Pancreas (tissue), 10 donors: Measurements from ENCODE around the gene EXOC6. TPM values are rescaled to one million over a fixed set of nuclear protein-coding genes. Genes with fewer than 3 reads are reported as not detected.

Source experiments
- ATAC-seq, 4 donors: fragments of 200-7000 bp; cut with Tn5 transposase; one replicate each; pipeline versions ENCODE4 v1.8.0 to v1.9.1; 2020; ENCODE audit warnings: mild to moderate bottlenecking in 4 of 4, moderate library complexity in 4 of 4
- DNase-seq, 6 donors: peaks; one replicate each; pipeline ENCODE4 v3.0.0-alpha.2; 2020
- FAIRE-seq: peaks from 2 replicates; lab custom pipeline; 2012; peaks lifted over from hg19 to GRCh38; lab: Jason Lieb, UNC
- H3K27ac ChIP-seq, 4 donors: fragments of 200-600 bp; sonication (generic); 1 replicate in 3 of 4; 2 replicates in 1 of 4; pipeline versions ENCODE4 v1.5.0 to v1.8.0; 2020
- H3K27me3 ChIP-seq, 4 donors: fragments of 200-600 bp; one replicate each; pipeline ENCODE4 v1.8.0; 2021
- H3K36me3 ChIP-seq, 3 donors: fragments of 200-600 bp; sonication (generic) in 1 of 3; one replicate each; pipeline versions ENCODE4 v1.5.0 to v1.8.0; 2020 to 2021
- H3K4me1 ChIP-seq, 3 donors: fragments of 200-600 bp; one replicate each; pipeline ENCODE4 v1.8.0; 2021
- H3K4me3 ChIP-seq, 4 donors: fragments of 200-600 bp; sonication (generic) in 2 of 4; one replicate each; pipeline versions ENCODE4 v1.5.0 to v1.8.0; 2020 to 2021
- H3K9me3 ChIP-seq, 4 donors: fragments of 200-600 bp; one replicate each; pipeline ENCODE4 v1.8.0; 2021
- CTCF ChIP-seq, 4 donors: fragments of 200-600 bp; sonication (generic) in 3 of 4; IDR thresholded peaks; one replicate each; pipeline versions ENCODE4 v1.5.0 to v1.8.0; 2021; ENCODE audit warnings: antibody characterized with exemption in 4 of 4
- WGBS, 2 donors: extraction: QIAGEN DNeasy Blood & Tissue Kit; methylation state at CpG; one replicate each; pipeline ENCODE4 v1.1.7; 2013; 5-methylcytosine and 5-hydroxymethylcytosine counted together
- intact Hi-C, 3 donors: fragments of 100-400 bp; cut with DNase I; formaldehyde crosslinking; loops; one replicate each; pipeline versions ENCODE4 v1.11.1 to v1.14.2; 2022
- polyA plus RNA-seq, 2 donors: library from polyadenylated mRNA; stranded (reverse); fragments of 200-250 nt; gene quantifications; one replicate each; pipeline ENCODE4 v1.2.3, GENCODE V29; 2013
- total RNA-seq, 6 donors: library from RNA; stranded (reverse); fragmentation: NEBNext Ultra II Directional in 4 of 6; extraction: Animal tissue kit (Norgen Biotek cat#: 25700) in 4 of 6; gene quantifications; one replicate each; pipeline versions ENCODE4 v1.2.1 to v1.2.4, GENCODE V29; 2021 to 2023
- donor health status: healthy with polysubstance abuse.
- donor health status: DM: no; HTN: no; CAD: no; lungs with moderate emphysema.
- donor health status: DM: no; HTN: no; CAD: no.
- donor health status: control.
- donor health status: control.
- donor health status: Bipolar disorder and iron deficiency.
- donor health status: DM: yes; HTN: yes; CAD: no.
- donor health status: DM: no; HTN: no; CAD: no.
- donor health status: DM: no; HTN: no; CAD: no.
- donor health status: DM: yes; HTN: yes; CAD: no.

Gene EXOC6
- total and polyA plus RNA-seq, 8 donors: 4.2 to 10.3 (median 7.3) TPM

GRCh38 chr10:93103953-93104352 is 255.6 kb downstream of the EXOC6 start:
- Histone ChIP-seq H3K27ac (no peak overlapping the region), H3K27me3 (no peaks in the 10 kb centered on the region), H3K4me1 (no peaks in the 10 kb centered on the region), H3K9me3 (peaks cover 0 to 3% (median 0%) of the 10 kb centered on the region in 4 donors), H3K36me3 (no peaks in the 10 kb centered on the region), H3K4me3 (no peak overlapping the region)
- no peak for FAIRE-seq
- no peak for ATAC-seq
- WGBS, 2 donors: 45 to 68% methylated on average over 1 of the region's 1 CpG
- DNase-seq: no peak
- intact Hi-C loops: no loop called here
- TF ChIP-seq CTCF (IDR thresholded peaks at IDR 0.05): no peak

- no peaks in the 10 kb centered on the region for H3K27me3 ChIP-seq
- no peak overlapping the region for H3K4me3 ChIP-seq
- WGBS, 2 donors: 23 to 28% methylated on average over 2 of the region's 2 CpGs
- FAIRE-seq (no peak), DNase-seq (no peak), ATAC-seq (no peak)
- peaks cover 0 to 3% (median 0%) of the 10 kb centered on the region in 4 donors for H3K9me3 ChIP-seq
- H3K36me3 ChIP-seq: no peaks in the 10 kb centered on the region
- H3K27ac ChIP-seq: no peak overlapping the region
- intact Hi-C loops: no loop called here
- no peak for TF ChIP-seq CTCF (IDR thresholded peaks at IDR 0.05)
- no peaks in the 10 kb centered on the region for H3K4me1 ChIP-seq
Observed at GRCh38 chr10:93106631-93107072, 258.3 kb downstream of the EXOC6 start.

Other genes with a start within 250 kb of the EXOC6 start
- gene HHEX, start 158.6 kb upstream of the EXOC6 start, total RNA-seq: 10 to 100 TPM; 17.6 to 29.1 (median 20.5) TPM
- 10 to 100 TPM; 38.2 to 71.2 TPM for gene HHEX, start 158.6 kb upstream of the EXOC6 start, polyA plus RNA-seq
- gene CYP26C1, start 212.3 kb downstream of the EXOC6 start, total RNA-seq: under 1 TPM in 5 of 6 donors, not detected in 1; 0.08 to 0.17 (median 0.09) TPM
- under 1 TPM; 0.04 to 0.05 TPM for gene CYP26C1, start 212.3 kb downstream of the EXOC6 start, polyA plus RNA-seq
- not detected for gene CYP26A1, start 225.4 kb downstream of the EXOC6 start, total RNA-seq
- gene CYP26A1, start 225.4 kb downstream of the EXOC6 start, polyA plus RNA-seq: under 1 TPM; 0.11 to 0.35 TPM